ENCODE data around the gene RTN4. TPM values are rescaled to one million over a fixed set of nuclear protein-coding genes. Genes with fewer than 3 reads are reported as not detected.

The RTN4 gene
- total RNA-seq, 2 donors from 2014 or later: 180 to 225 TPM

- no peak overlapping the region for H3K27ac ChIP-seq (ENCODE audit: low read depth, low read length)
- TF ChIP-seq CTCF (conservative IDR thresholded peaks at IDR 0.05): no peak
- H3K4me3 Mint-ChIP-seq: no peak overlapping the region
These were observed 80.8 kb downstream of the RTN4 start for GRCh38 chr2:54969295-54969939.

DNA sequence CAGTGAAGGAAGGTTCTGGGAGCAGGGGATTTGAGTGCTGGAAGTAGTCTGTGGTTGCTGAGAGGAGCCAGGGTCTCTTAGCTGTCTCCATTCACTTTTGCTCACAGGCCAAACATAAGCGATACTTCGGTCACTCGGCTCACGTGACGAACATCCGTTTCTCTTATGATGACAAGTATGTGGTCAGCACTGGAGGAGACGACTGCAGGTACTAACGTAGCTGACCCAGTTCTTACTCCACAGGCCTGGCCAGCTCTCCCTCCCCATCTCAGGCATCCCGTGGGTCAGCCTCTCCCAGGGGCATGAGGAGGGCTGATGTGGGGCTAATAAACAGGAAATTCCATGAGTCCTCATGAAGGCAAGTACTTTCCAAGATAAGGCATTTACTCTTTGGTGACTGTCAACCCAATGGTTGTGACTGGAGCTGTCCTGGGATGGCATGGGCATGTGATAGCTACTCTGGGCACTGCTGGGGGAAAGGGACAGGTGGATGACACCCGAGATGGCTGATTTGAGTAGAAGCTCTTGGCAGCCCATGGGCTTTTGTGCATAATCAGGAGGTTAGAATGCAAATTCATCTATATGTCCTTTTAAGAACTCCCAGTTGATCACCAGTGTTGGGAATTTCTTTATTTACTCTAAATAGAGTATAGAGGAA, 81.6 kb downstream of the RTN4 start:
- Histone ChIP-seq H3K4me1 (ENCODE audit: control insufficient read depth, insufficient read depth, low read length) (no peaks in the 10 kb centered on the region), H3K9ac (ENCODE audit: extremely low read depth, low read length, poor library complexity, severe bottlenecking) (no peak overlapping the region), H3K36me3 (ENCODE audit: control insufficient read depth, insufficient read depth, low read length) (peaks cover 52% of the 10 kb centered on the region), H3K9me3 (ENCODE audit: control insufficient read depth, low read length) (no peaks in the 10 kb centered on the region), H3K27ac (ENCODE audit: low read depth, low read length) (no peak overlapping the region), H3K27me3 (ENCODE audit: control insufficient read depth, insufficient read depth, low read length, poor library complexity, severe bottlenecking) (no peaks in the 10 kb centered on the region), H3K4me3 (ENCODE audit: low read length) (no peak overlapping the region)
- no peak for TF ChIP-seq CTCF (conservative IDR thresholded peaks at IDR 0.05)
- no peak for DNase-seq
- Mint-ChIP-seq H3K4me1 (peaks cover 32% of the 10 kb centered on the region), H3K27me3 (ENCODE audit: insufficient read depth) (no peaks in the 10 kb centered on the region), H3K36me3 (ENCODE audit: low read depth) (peaks cover 34% of the 10 kb centered on the region), H3K27ac (peak overlapping the region; percentile 46), H3K4me3 (no peak overlapping the region), H3K9me3 (no peaks in the 10 kb centered on the region)
- 94 to 95% methylated on average over 6 to 10 of the region's 10 CpGs for WGBS, 2 experiments (ENCODE audit: insufficient coverage in 1 of 2, insufficient read length in 1 of 2)

More at GRCh38 chr2:54969295-54969939, 80.8 kb downstream of the RTN4 start:
- no peaks in the 10 kb centered on the region for H3K27me3 Mint-ChIP-seq (ENCODE audit: insufficient read depth)
- Histone ChIP-seq H3K4me1 (ENCODE audit: control insufficient read depth, insufficient read depth, low read length) (no peaks in the 10 kb centered on the region), H3K27me3 (ENCODE audit: control insufficient read depth, insufficient read depth, low read length, poor library complexity, severe bottlenecking) (no peaks in the 10 kb centered on the region), H3K4me3 (ENCODE audit: low read length) (no peak overlapping the region), H3K9ac (ENCODE audit: extremely low read depth, low read length, poor library complexity, severe bottlenecking) (no peak overlapping the region), H3K9me3 (ENCODE audit: control insufficient read depth, low read length) (no peaks in the 10 kb centered on the region), H3K36me3 (ENCODE audit: control insufficient read depth, insufficient read depth, low read length) (peaks cover 57% of the 10 kb centered on the region)
- H3K4me1 Mint-ChIP-seq: peaks cover 32% of the 10 kb centered on the region
- WGBS, 2 experiments (ENCODE audit: insufficient coverage in 1 of 2, insufficient read length in 1 of 2): 78 to 80% methylated on average over 2 to 4 of the region's 4 CpGs
- peaks cover 34% of the 10 kb centered on the region for H3K36me3 Mint-ChIP-seq (ENCODE audit: low read depth)
- H3K9me3 Mint-ChIP-seq: no peaks in the 10 kb centered on the region
- no peak overlapping the region for H3K27ac Mint-ChIP-seq
- DNase-seq: no peak

- H3K4me3 Mint-ChIP-seq: no peak overlapping the region
- H3K9me3 ChIP-seq (ENCODE audit: control insufficient read depth, low read length): no peaks in the 10 kb centered on the region
- no peaks in the 10 kb centered on the region for H3K27me3 ChIP-seq (ENCODE audit: control insufficient read depth, insufficient read depth, low read length, poor library complexity, severe bottlenecking)
- peak overlapping the region; percentile 46 for H3K27ac Mint-ChIP-seq
- no peak overlapping the region for H3K27ac ChIP-seq (ENCODE audit: low read depth, low read length)
- WGBS, 2 experiments (ENCODE audit: insufficient coverage in 1 of 2, insufficient read length in 1 of 2): 93 to 98% methylated on average over 18 of the region's 18 CpGs
- H3K4me1 ChIP-seq (ENCODE audit: control insufficient read depth, insufficient read depth, low read length): no peaks in the 10 kb centered on the region
- no peak for DNase-seq
- H3K9ac ChIP-seq (ENCODE audit: extremely low read depth, low read length, poor library complexity, severe bottlenecking): no peak overlapping the region
- H3K36me3 ChIP-seq (ENCODE audit: control insufficient read depth, insufficient read depth, low read length): peaks cover 44% of the 10 kb centered on the region
- H3K36me3 Mint-ChIP-seq (ENCODE audit: low read depth): peaks cover 32% of the 10 kb centered on the region
- no peak for TF ChIP-seq CTCF (conservative IDR thresholded peaks at IDR 0.05)
- H3K27me3 Mint-ChIP-seq (ENCODE audit: insufficient read depth): no peaks in the 10 kb centered on the region
- H3K4me3 ChIP-seq (ENCODE audit: low read length): no peak overlapping the region
- H3K9me3 Mint-ChIP-seq: no peaks in the 10 kb centered on the region
- peaks cover 32% of the 10 kb centered on the region for H3K4me1 Mint-ChIP-seq
These were observed 82.4 kb downstream of the RTN4 start for GRCh38 chr2:54967759-54968365.
